Measurements from ENCODE around the gene MYOM3.

DNA sequence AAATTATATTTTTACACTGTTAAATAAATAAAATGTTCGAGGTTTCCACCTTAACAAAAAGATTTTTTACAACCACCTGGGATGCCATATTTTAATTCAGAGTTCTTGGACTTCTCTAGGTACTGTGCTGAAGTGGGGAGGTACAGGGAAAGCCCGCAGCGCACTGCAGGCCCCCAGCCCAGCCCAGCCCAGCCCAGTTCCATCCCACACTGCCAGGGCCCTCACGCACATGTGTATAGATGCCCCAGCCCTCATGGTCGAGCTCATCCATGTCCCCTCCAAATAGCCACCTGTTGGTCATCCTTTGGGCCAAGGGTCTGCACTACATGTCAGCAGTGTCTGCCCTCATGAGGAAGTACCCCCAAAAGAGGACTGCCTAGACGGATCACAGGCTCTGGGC lies 11.7 kb upstream of the MYOM3 start:
- TF ChIP-seq POLR2A (IDR thresholded peaks at IDR 0.05; ENCODE audit: low read depth, low read length) (no peak), CTCF (conservative IDR thresholded peaks at IDR 0.05; ENCODE audit: low read depth, low read length) (no peak)
